PC-9 (cell line): ENCODE results near the gene SIM2.

Experiments
- EZH2 ChIP-seq: fragments of 200-600 bp; sonication (generic); IDR thresholded peaks from 2 replicates; pipeline ENCODE4 v1.8.0; 2017; ENCODE audit warnings: antibody characterized with exemption, low read depth
- TF ChIP-seq, protein P1 (sequence below): fragments of 200-600 bp; sonication (generic); conservative IDR thresholded peaks from 2 replicates; pipeline ENCODE4 v1.6.1; 2017; ENCODE audit warnings: mixed run types, antibody characterized with exemption, mild to moderate bottlenecking, moderate library complexity

DNA sequence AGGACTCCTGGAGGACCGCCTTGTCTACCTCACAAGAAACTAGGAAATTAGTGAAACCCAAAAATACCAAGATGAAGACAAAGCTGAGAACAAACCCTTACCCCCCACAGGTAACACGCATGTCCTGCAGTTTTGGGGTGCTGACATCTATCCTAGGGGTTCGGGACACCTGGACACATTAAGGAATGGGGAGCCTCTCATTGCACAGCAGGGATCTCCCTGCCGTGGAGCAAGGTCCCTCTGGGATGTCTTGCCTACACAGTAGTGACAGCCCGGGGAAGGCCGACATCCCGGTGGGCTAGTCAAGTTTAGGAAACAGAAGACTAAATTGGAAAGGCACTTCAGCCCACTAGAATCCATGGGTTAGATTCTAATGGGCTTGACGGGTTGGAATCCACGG lies 44.5 kb downstream of the SIM2 start:
- TF ChIP-seq, protein P1, sequence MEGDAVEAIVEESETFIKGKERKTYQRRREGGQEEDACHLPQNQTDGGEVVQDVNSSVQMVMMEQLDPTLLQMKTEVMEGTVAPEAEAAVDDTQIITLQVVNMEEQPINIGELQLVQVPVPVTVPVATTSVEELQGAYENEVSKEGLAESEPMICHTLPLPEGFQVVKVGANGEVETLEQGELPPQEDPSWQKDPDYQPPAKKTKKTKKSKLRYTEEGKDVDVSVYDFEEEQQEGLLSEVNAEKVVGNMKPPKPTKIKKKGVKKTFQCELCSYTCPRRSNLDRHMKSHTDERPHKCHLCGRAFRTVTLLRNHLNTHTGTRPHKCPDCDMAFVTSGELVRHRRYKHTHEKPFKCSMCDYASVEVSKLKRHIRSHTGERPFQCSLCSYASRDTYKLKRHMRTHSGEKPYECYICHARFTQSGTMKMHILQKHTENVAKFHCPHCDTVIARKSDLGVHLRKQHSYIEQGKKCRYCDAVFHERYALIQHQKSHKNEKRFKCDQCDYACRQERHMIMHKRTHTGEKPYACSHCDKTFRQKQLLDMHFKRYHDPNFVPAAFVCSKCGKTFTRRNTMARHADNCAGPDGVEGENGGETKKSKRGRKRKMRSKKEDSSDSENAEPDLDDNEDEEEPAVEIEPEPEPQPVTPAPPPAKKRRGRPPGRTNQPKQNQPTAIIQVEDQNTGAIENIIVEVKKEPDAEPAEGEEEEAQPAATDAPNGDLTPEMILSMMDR, result no peak
- no peak for TF ChIP-seq EZH2
